ENCODE data around the gene TRMU. TPM values are rescaled to one million over a fixed set of nuclear protein-coding genes. Genes with fewer than 3 reads are reported as not detected.

Gene TRMU
- total and polyA plus RNA-seq, 4 donors = 14.3 to 34.4 (median 18.6) TPM

DNA sequence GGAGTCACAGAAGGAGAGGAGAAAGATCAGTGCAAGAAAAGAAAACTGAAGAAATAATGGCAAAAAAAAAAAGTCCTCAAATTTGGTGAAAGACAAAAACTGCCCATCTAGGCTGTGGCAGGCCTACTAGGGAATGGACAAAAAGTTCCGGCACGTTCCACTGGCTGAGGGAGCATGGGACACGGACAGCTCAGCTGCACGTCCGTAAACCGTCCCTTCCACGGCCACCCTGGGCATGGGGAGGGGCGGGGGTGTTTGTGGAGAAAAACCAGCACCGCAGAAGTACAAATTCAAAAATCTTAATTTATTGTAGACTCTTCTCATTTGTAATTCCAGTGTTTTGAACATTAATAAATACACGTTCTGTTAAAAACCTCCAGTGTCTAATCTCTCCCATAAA lies 25.4 kb downstream of the TRMU start:
- TF ChIP-seq, protein P1, sequence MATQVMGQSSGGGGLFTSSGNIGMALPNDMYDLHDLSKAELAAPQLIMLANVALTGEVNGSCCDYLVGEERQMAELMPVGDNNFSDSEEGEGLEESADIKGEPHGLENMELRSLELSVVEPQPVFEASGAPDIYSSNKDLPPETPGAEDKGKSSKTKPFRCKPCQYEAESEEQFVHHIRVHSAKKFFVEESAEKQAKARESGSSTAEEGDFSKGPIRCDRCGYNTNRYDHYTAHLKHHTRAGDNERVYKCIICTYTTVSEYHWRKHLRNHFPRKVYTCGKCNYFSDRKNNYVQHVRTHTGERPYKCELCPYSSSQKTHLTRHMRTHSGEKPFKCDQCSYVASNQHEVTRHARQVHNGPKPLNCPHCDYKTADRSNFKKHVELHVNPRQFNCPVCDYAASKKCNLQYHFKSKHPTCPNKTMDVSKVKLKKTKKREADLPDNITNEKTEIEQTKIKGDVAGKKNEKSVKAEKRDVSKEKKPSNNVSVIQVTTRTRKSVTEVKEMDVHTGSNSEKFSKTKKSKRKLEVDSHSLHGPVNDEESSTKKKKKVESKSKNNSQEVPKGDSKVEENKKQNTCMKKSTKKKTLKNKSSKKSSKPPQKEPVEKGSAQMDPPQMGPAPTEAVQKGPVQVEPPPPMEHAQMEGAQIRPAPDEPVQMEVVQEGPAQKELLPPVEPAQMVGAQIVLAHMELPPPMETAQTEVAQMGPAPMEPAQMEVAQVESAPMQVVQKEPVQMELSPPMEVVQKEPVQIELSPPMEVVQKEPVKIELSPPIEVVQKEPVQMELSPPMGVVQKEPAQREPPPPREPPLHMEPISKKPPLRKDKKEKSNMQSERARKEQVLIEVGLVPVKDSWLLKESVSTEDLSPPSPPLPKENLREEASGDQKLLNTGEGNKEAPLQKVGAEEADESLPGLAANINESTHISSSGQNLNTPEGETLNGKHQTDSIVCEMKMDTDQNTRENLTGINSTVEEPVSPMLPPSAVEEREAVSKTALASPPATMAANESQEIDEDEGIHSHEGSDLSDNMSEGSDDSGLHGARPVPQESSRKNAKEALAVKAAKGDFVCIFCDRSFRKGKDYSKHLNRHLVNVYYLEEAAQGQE (IDR thresholded peaks at IDR 0.05) = no peak
- no peak for TF ChIP-seq FOXA2 (IDR thresholded peaks at IDR 0.05)
- TF ChIP-seq JUND (IDR thresholded peaks at IDR 0.05) = no peak
- TF ChIP-seq RXRA (IDR thresholded peaks at IDR 0.05) = no peak
- no peak for TF ChIP-seq YY1 (IDR thresholded peaks at IDR 0.05)
- TF ChIP-seq, protein P2, sequence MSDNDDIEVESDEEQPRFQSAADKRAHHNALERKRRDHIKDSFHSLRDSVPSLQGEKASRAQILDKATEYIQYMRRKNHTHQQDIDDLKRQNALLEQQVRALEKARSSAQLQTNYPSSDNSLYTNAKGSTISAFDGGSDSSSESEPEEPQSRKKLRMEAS (IDR thresholded peaks at IDR 0.05) = no peak
- TF ChIP-seq HNF4A (conservative IDR thresholded peaks at IDR 0.05) = no peak
- TF ChIP-seq SP1 (IDR thresholded peaks at IDR 0.05) = no peak
- no peak for TF ChIP-seq FOXA1 (IDR thresholded peaks at IDR 0.05)
- TF ChIP-seq CTCF (IDR thresholded peaks at IDR 0.05; ENCODE audit: low read depth, low read length, missing input control) = no peak
- TF ChIP-seq ZBTB33 (IDR thresholded peaks at IDR 0.05) = no peak
- TF ChIP-seq HNF4G (IDR thresholded peaks at IDR 0.05) = no peak
- TF ChIP-seq NR2F2 (IDR thresholded peaks at IDR 0.05) = no peak
- TF ChIP-seq TAF1 (conservative IDR thresholded peaks at IDR 0.05) = no peak
- no peak for TF ChIP-seq RAD21 (IDR thresholded peaks at IDR 0.05)
- TF ChIP-seq, protein P3, sequence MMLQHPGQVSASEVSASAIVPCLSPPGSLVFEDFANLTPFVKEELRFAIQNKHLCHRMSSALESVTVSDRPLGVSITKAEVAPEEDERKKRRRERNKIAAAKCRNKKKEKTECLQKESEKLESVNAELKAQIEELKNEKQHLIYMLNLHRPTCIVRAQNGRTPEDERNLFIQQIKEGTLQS (IDR thresholded peaks at IDR 0.05) = no peak
- TF ChIP-seq GABPA (IDR thresholded peaks at IDR 0.05 in 1 of 2, conservative IDR thresholded peaks at IDR 0.05 in 1 of 2) = no peak
- TF ChIP-seq EGR1 (IDR thresholded peaks at IDR 0.05; ENCODE audit: low read depth in 2 of 2) = no peak
- DNase-seq (ENCODE audit: low spot score) = no peak
- H3K4me1 ChIP-seq (ENCODE audit: control insufficient read depth in 4 of 4, insufficient read depth in 4 of 4, low read length in 3 of 4) = peaks cover 0 to 14% (median 11%) of the 10 kb centered on the region in 4 donors
- H3K36me3 ChIP-seq (ENCODE audit: control insufficient read depth in 4 of 4, insufficient read depth in 3 of 4, low read depth in 1 of 4, low read length in 3 of 4) = peaks cover 0 to 22% (median 10%) of the 10 kb centered on the region in 4 donors
- H3K9me3 ChIP-seq (ENCODE audit: control insufficient read depth in 4 of 4, low read length in 3 of 4) = no peaks in the 10 kb centered on the region
- no peak overlapping the region for H3K4me3 ChIP-seq (ENCODE audit: low read depth in 1 of 3, low read length in 3 of 3)
- 96% methylated on average over 10 of the region's 10 CpGs for WGBS
- H3K27me3 ChIP-seq (ENCODE audit: control insufficient read depth in 4 of 4, insufficient read depth in 4 of 4, low read length in 3 of 4) = no peaks in the 10 kb centered on the region
- no peak overlapping the region for H3K9ac ChIP-seq (ENCODE audit: low read depth in 1 of 2, low read length in 2 of 2)
- H3K27ac ChIP-seq (ENCODE audit: low read depth in 1 of 2, low read length in 2 of 2) = no peak overlapping the region

Data from liver (tissue), 9 donors.